ENCODE data around the gene VDR. TPM values are rescaled to one million over a fixed set of nuclear protein-coding genes. Genes with fewer than 3 reads are reported as not detected.
A peak's percentile ranks its signal among the peaks of the same experiment; 100 is the strongest.

The VDR gene
- total and polyA plus RNA-seq, 2 donors (not counting 1 experiment from before 2014, with no cell fraction given) = 16.2 to 24.4 TPM

- no peak overlapping the region for H2AFZ ChIP-seq (ENCODE audit: low read length)
- no peaks in the 10 kb centered on the region for H3K79me2 ChIP-seq (ENCODE audit: control insufficient read depth, insufficient read depth, low read length)
- no peak overlapping the region for H3K4me2 ChIP-seq (ENCODE audit: extremely low read depth, insufficient read depth, low read length)
- peaks cover 12% of the 10 kb centered on the region for H3K36me3 ChIP-seq (ENCODE audit: control insufficient read depth, insufficient read depth, low read length)
- H3K4me3 ChIP-seq (replicated peaks in 1 of 4; ENCODE audit: control extremely low read depth in 1 of 4, insufficient read depth in 1 of 4, low read depth in 3 of 4, low read length in 4 of 4) = no peak overlapping the region
- H4K20me1 ChIP-seq (ENCODE audit: control insufficient read depth, extremely low read depth, insufficient read depth, low read length) = no peaks in the 10 kb centered on the region
- no peaks in the 10 kb centered on the region for H3K9me3 ChIP-seq (ENCODE audit: control insufficient read depth, insufficient read depth, low read depth, low read length)
- H3K9ac ChIP-seq (ENCODE audit: insufficient read depth, low read length) = no peak overlapping the region
- H3K27me3 ChIP-seq (ENCODE audit: control insufficient read depth, insufficient read depth, low read length) = no peaks in the 10 kb centered on the region
- TF ChIP-seq EZH2 (IDR thresholded peaks at IDR 0.05; ENCODE audit: low read length, missing control alignments) = no peak
- no peak for TF ChIP-seq CTCF (conservative IDR thresholded peaks at IDR 0.05 in 1 of 2, IDR thresholded peaks at IDR 0.05 in 1 of 2; ENCODE audit: low read depth in 1 of 2, low read length in 2 of 2)
- no peak overlapping the region for H3K27ac ChIP-seq (ENCODE audit: insufficient read depth, low read length)
- peak in 1 of 2 donors; percentile 66 for DNase-seq (ENCODE audit: low read depth in 2 of 2)
- H3K4me1 ChIP-seq (ENCODE audit: control insufficient read depth, extremely low read depth, insufficient read depth, low read length) = peaks cover 2% of the 10 kb centered on the region
These were observed 63.3 kb downstream of the VDR start for GRCh38 chr12:47841501-47841900.

GRCh38 chr12:47840571-47840970 lies 64.2 kb downstream of the VDR start:
- no peak overlapping the region for H3K9ac ChIP-seq (ENCODE audit: insufficient read depth, low read length)
- H3K27me3 ChIP-seq (ENCODE audit: control insufficient read depth, insufficient read depth, low read length) = no peaks in the 10 kb centered on the region
- H3K79me2 ChIP-seq (ENCODE audit: control insufficient read depth, insufficient read depth, low read length) = no peaks in the 10 kb centered on the region
- no peaks in the 10 kb centered on the region for H4K20me1 ChIP-seq (ENCODE audit: control insufficient read depth, extremely low read depth, insufficient read depth, low read length)
- no peak for DNase-seq (ENCODE audit: low read depth in 2 of 2)
- H3K9me3 ChIP-seq (ENCODE audit: control insufficient read depth, insufficient read depth, low read depth, low read length) = no peaks in the 10 kb centered on the region
- no peak overlapping the region for H2AFZ ChIP-seq (ENCODE audit: low read length)
- peaks cover 2% of the 10 kb centered on the region for H3K4me1 ChIP-seq (ENCODE audit: control insufficient read depth, extremely low read depth, insufficient read depth, low read length)
- H3K36me3 ChIP-seq (ENCODE audit: control insufficient read depth, insufficient read depth, low read length) = peaks cover 6% of the 10 kb centered on the region
- TF ChIP-seq CTCF (conservative IDR thresholded peaks at IDR 0.05 in 1 of 2, IDR thresholded peaks at IDR 0.05 in 1 of 2; ENCODE audit: low read depth in 1 of 2, low read length in 2 of 2) (no peak), EZH2 (IDR thresholded peaks at IDR 0.05; ENCODE audit: low read length, missing control alignments) (no peak)
- no peak overlapping the region for H3K27ac ChIP-seq (ENCODE audit: insufficient read depth, low read length)
- H3K4me2 ChIP-seq (ENCODE audit: extremely low read depth, insufficient read depth, low read length) = no peak overlapping the region
- H3K4me3 ChIP-seq (replicated peaks in 1 of 4; ENCODE audit: control extremely low read depth in 1 of 4, insufficient read depth in 1 of 4, low read depth in 3 of 4, low read length in 4 of 4) = no peak overlapping the region

- Histone ChIP-seq H4K20me1 (ENCODE audit: control insufficient read depth, extremely low read depth, insufficient read depth, low read length) (no peaks in the 10 kb centered on the region), H3K4me2 (ENCODE audit: extremely low read depth, insufficient read depth, low read length) (no peak overlapping the region), H3K27me3 (ENCODE audit: control insufficient read depth, insufficient read depth, low read length) (no peaks in the 10 kb centered on the region), H3K27ac (ENCODE audit: insufficient read depth, low read length) (no peak overlapping the region), H3K36me3 (ENCODE audit: control insufficient read depth, insufficient read depth, low read length) (no peaks in the 10 kb centered on the region), H3K9me3 (ENCODE audit: control insufficient read depth, insufficient read depth, low read depth, low read length) (no peaks in the 10 kb centered on the region), H2AFZ (ENCODE audit: low read length) (no peak overlapping the region), H3K9ac (ENCODE audit: insufficient read depth, low read length) (no peak overlapping the region), H3K79me2 (ENCODE audit: control insufficient read depth, insufficient read depth, low read length) (no peaks in the 10 kb centered on the region), H3K4me1 (ENCODE audit: control insufficient read depth, extremely low read depth, insufficient read depth, low read length) (peaks cover 2% of the 10 kb centered on the region), H3K4me3 (replicated peaks in 1 of 4; ENCODE audit: control extremely low read depth in 1 of 4, insufficient read depth in 1 of 4, low read depth in 3 of 4, low read length in 4 of 4) (no peak overlapping the region)
- no peak for DNase-seq (ENCODE audit: low read depth in 2 of 2)
- TF ChIP-seq CTCF (conservative IDR thresholded peaks at IDR 0.05 in 1 of 2, IDR thresholded peaks at IDR 0.05 in 1 of 2; ENCODE audit: low read depth in 1 of 2, low read length in 2 of 2) (no peak), EZH2 (IDR thresholded peaks at IDR 0.05; ENCODE audit: low read length, missing control alignments) (no peak)
These were observed 65.4 kb downstream of the VDR start for GRCh38 chr12:47839214-47839876.
